T-helper 1 cell (primary cell): Measurements from ENCODE around the gene ZMYND19.
"Not testable (repeated sequence)": the region's sequence is repeated elsewhere in the genome, so short reads cannot be mapped to it uniquely, and the experiment has no call there.

ENCODE experiments used
- DNase-seq, 5 donors: peaks; one replicate each; pipeline ENCODE4 v3.0.0-alpha.2; 2012 to 2020

Gene ZMYND19

GRCh38 chr9:137553654-137554053, 36.7 kb downstream of the ZMYND19 start:
- not testable (repeated sequence) for DNase-seq

GRCh38 chr9:137552022-137552768, 38.1 kb downstream of the ZMYND19 start:
- DNase-seq = peak in 2 of 5 donors; percentile 12 to 25

- DNase-seq = peak; percentile 73 to 94 (median 92)
Measured at GRCh38 chr9:137551264-137552021, 38.9 kb downstream of the ZMYND19 start, which contains the start of gene MRPL41. Gene MRPL41, plus strand, starts transcription at chr9:137551879. Its CDS starts 203 bp downstream, at chr9:137552082.

- peak in 1 of 5 donors; percentile 21 for DNase-seq
Measured at GRCh38 chr9:137550958-137551263, 39.4 kb downstream of the ZMYND19 start.

- DNase-seq = peak; percentile 25 to 51 (median 44)
Measured at GRCh38 chr9:137550231-137550621, 40.1 kb downstream of the ZMYND19 start, which contains the start of gene PNPLA7. Gene PNPLA7, minus strand, starts transcription at chr9:137550402. Its CDS starts 205 bp downstream, at chr9:137550197.

GRCh38 chr9:137547687-137548543, 42.4 kb downstream of the ZMYND19 start:
- DNase-seq = no peak

DNA sequence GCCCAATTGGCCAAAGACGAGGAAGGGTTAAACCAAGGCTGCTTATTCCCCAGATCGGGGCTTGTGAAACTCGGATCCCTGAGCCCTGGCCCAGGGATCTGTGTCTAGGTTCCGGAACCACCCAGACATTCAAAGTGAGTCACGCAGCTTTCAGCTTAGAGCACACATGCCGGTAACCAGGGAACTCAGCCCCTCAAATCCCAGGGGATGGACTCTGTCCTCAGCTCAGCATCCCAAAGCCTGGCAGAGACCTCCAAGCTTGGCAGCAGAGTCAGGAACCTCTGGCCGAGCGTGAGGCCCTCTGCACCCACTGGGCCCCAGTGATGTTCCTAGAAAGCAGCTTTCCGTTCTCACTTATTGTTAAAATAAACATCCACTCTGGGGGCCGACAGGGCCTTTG, 45.2 kb downstream of the ZMYND19 start:
- DNase-seq = no peak

DNA sequence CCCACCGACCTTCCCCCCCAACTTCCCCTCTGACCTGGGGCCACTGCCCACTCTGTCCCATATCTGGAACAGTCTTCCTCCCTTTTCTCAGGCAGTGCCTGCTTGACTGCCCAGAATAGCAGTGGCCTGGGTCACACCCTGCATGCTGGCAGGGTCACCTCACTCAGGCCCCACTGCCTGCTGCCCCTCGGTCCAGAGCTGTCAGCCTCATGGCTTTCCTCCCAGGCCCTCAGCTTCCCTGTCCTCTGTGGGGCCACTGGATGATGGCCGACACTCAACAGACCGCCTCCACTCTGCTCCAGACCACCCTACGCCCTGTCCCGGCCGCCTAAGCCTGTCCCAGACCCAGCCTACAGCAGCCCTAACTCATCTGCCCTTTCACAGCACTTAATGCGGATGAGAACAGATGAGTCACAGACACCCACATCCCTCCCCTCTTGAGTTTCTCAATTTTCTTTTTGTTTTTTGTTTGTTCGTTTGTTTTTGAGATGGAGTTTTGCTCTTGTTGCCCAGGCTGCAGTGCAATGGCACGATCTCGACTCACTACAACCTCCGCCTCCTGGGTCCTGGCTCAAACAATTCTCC, 46.0 kb downstream of the ZMYND19 start:
- no peak for DNase-seq

GRCh38 chr9:137543237-137543963, 46.9 kb downstream of the ZMYND19 start:
- no peak for DNase-seq

DNA sequence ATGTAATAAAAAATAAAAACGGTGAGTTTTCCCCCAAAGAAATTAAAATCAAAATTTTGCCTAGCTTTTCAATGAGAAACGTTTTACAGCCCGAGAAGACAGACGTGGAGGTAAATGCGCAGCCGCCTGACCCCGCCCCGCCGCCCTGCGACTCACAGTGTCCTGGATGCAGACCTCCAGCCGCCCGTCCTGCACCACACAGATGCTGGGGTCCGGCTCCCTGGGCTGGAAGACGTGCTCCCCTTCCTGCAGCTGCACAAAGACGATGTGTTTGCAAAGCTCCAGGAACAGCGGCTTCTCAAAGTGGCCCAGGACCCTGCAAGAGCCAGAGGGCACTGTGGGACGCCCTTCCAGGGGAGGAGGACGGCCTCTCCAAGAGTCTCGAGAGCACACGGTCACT, 47.8 kb downstream of the ZMYND19 start:
- no peak for DNase-seq

DNA sequence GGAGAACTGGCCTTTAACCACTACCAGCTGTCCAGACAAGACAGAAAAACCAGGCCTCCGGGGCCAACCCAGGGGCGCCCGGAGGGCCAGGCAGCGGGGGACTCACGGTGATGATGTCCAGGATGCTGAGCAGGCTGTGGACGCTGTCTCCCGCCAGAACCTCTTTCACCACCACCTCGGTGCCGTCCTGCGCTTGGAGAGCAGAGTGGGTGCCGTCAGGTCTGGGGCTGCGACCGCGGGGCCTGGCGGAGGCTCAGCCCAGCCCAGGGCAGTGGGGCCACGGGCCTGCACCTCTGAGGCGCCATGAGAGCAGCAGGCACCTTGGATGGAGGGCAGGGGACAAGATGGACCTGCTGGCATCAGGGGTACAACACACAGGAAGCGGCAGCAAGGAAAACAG, 49.8 kb downstream of the ZMYND19 start:
- no peak for DNase-seq

DNA sequence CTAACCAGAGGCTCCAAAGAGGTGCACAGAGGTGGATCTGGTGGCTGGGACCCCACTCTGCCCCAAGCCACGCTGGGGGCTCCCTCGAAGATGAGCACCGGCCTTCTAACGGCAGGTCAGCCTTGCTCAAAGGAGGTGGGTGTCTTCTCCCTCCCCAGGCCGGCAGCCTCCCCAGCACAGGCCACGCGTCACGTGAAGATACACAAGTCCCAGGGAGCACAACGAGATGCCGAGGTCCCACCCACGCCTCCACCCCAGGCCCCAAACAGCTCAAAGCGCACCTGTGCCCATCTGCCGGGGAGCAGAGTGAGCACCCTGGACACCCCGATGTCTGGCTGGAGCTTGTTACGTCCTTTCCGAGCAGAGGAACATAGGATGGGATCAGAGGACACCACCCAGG, 52.3 kb downstream of the ZMYND19 start:
- no peak for DNase-seq

GRCh38 chr9:137536594-137537131, 53.6 kb downstream of the ZMYND19 start:
- peak in 1 of 5 donors; percentile 13 for DNase-seq

DNA sequence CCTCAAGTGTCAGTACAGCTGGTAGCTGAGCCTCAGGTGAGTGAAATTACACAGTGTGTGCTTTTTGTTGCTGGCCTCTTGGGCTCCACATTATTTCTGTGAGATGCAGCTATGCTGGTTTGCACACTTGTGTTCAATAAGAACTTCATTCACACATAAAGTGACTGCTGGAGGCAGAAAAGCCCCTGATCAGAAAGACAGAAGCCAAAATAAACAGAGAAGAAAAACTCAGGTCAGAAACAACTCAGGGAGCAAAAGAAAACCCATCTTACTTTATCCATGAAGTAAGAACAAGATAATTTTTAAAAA, 55.2 kb downstream of the ZMYND19 start:
- DNase-seq = no peak

DNA sequence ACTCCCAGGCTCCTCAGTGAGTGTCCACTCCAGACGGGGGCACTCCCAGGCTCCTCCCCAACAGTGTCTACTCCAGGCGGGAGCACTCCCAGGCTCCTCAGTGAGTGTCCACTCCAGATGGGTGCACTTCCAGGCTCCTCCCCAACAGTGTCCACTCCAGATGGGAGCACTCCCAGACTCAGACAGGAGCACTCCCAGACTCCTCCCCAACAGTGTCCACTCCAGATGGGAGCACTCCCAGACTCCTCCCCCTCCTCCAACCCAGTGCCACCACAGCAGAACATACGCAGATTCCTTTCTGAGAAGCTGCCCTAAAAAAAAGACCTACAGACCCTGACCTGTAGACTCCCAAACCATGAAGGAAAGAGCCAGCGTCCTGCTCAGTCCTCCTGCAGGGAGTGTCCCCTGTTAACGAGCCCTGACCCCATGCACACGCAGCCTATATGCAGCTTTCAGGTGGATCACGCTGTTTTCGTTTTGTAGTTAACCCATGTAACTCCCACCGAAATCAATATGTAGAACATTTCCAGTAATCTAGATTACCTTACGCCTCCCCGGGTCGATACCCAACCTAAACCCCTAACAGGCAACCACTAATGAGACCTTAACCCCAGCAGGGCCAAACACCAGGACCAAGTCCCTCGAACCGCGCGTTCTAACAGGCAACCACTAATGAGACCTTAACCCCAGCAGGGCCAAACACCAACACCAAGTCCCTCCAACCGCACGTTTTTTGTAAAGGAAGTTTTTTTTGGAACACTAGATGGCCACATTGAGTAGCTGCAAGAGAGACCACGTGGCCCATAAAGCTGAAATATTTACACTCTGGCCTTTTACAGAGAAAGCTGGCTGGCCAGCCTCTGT, 55.8 kb downstream of the ZMYND19 start:
- peak in 1 of 5 donors; percentile 37 for DNase-seq

DNA sequence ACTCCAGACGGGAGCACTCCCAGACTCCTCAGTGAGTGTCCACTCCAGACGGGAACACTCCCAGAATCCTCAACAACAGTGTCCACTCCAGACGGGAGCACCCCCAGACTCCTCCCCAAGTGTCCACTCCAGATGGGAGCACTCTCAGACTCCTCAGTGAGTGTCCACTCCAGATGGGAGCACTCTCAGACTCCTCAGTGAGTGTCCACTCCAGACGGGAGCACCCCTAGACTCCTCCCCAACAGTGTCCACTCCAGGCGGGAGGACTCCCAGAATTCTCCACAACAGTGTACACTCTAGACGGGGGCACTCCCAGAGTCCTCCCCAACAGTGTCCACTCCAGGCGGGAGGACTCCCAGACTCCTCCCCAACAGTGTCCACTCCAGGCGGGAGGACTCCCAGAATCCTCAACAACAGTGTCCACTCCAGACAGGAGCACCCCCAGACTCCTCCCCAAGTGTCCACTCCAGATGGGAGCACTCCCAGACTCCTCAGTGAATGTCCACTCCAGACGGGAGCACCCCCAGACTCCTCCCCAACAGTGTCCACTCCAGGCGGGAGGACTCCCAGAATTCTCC, 57.3 kb downstream of the ZMYND19 start:
- DNase-seq = not testable (repeated sequence)
